WTC11 (cell line): ENCODE data around the gene SETDB1.

Source experiments
- CREB1 ChIP-seq: sonication (generic); formaldehyde crosslinking; IDR thresholded peaks from 2 replicates; pipeline ENCODE4 v1.8.0; 2023; ENCODE audit warnings: mild to moderate bottlenecking, missing genetic modification reagents
- TP53 ChIP-seq: sonication (generic); formaldehyde crosslinking; IDR thresholded peaks from 2 replicates; pipeline ENCODE4 v1.8.1; 2023; ENCODE audit warnings: mild to moderate bottlenecking, missing genetic modification reagents
- ZNF121 ChIP-seq: sonication (generic); formaldehyde crosslinking; IDR thresholded peaks from 2 replicates; pipeline ENCODE4 v1.8.0; 2023; ENCODE audit warnings: missing genetic modification reagents
- TF ChIP-seq, protein P1 (sequence below): fragments of 200-600 bp; IDR thresholded peaks from 2 replicates; pipeline ENCODE4 v1.8.0; 2022; ENCODE audit warnings: antibody characterized with exemption
- TF ChIP-seq, protein P2 (sequence below): sonication (generic); formaldehyde crosslinking; IDR thresholded peaks from 2 replicates; pipeline ENCODE4 v1.8.1; 2023; ENCODE audit warnings: mild to moderate bottlenecking, missing genetic modification reagents, moderate library complexity

DNA sequence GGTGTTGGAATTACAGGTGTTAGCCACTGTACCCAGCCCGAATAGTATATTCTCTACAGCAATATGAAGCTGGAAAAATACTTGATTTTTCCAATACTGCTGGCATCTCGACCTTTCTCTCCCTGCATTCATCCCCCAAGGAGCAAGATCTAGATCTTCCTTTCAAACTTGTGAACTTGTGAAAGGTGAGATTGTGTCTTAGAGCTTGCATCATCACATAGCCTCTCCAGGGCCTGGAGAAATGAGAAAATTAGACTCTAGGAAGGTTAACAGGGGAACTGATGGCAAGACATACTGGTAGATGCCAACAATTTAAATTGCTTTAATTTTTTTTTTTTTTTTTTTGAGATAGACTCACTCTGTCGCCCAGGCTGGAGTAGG is 84.2 kb downstream of the SETDB1 start:
- TF ChIP-seq, protein P1, sequence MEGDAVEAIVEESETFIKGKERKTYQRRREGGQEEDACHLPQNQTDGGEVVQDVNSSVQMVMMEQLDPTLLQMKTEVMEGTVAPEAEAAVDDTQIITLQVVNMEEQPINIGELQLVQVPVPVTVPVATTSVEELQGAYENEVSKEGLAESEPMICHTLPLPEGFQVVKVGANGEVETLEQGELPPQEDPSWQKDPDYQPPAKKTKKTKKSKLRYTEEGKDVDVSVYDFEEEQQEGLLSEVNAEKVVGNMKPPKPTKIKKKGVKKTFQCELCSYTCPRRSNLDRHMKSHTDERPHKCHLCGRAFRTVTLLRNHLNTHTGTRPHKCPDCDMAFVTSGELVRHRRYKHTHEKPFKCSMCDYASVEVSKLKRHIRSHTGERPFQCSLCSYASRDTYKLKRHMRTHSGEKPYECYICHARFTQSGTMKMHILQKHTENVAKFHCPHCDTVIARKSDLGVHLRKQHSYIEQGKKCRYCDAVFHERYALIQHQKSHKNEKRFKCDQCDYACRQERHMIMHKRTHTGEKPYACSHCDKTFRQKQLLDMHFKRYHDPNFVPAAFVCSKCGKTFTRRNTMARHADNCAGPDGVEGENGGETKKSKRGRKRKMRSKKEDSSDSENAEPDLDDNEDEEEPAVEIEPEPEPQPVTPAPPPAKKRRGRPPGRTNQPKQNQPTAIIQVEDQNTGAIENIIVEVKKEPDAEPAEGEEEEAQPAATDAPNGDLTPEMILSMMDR: no peak
- TF ChIP-seq TP53 (CRISPR knock-in tag) (no peak), ZNF121 (CRISPR knock-in tag) (no peak), CREB1 (CRISPR knock-in tag) (no peak)
- TF ChIP-seq, protein P2, sequence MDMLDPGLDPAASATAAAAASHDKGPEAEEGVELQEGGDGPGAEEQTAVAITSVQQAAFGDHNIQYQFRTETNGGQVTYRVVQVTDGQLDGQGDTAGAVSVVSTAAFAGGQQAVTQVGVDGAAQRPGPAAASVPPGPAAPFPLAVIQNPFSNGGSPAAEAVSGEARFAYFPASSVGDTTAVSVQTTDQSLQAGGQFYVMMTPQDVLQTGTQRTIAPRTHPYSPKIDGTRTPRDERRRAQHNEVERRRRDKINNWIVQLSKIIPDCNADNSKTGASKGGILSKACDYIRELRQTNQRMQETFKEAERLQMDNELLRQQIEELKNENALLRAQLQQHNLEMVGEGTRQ: no peak
